ENCODE measurements around the gene SPTSSA.
"Not testable (repeated sequence)": the region's sequence is repeated elsewhere in the genome, so short reads cannot be mapped to it uniquely, and the experiment has no call there.

SPTSSA gene

GRCh38 chr14:34470319-34470718 is 8.3 kb upstream of the SPTSSA start:
- DNase-seq = no peak

- DNase-seq = no peak
These were observed 4.7 kb upstream of the SPTSSA start for GRCh38 chr14:34466691-34467090.

DNA sequence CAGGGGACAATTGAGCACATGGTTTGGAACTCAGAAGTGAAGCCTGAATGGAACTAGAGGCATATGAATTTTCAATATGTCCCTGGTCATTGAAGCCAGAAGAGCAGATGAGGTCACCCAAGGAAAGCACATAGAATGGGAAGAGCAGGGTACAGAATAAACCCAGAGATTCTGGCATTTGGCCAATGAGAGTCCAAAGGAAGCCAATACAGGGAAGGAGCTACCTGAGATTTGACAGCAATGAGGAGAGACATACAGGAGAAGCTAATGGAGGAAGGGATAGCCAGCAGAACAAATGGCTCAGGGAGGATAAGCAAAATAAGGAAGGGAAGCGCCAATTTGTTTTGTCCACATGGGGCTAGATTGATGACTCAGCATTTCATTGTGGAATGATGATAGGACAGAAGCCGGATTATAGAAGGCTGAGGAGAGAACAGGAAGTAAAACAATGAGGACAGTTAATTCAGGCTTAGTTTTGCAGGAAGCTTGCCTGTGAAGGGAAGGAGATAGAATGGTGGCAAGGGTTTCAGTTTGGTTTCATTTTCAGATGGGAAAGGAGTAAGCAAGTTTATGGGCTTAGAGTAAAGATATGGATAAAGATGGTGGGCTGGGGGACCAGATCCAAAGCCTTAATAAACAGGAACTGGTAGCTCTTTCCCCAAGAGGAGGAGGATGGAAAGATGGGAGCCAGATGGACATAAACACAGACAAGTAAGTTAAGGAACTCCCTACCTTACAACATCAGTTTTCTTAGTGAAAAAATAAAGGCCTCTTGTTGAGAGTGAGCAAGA is 3.2 kb upstream of the SPTSSA start:
- peak; percentile 59 for DNase-seq

DNA sequence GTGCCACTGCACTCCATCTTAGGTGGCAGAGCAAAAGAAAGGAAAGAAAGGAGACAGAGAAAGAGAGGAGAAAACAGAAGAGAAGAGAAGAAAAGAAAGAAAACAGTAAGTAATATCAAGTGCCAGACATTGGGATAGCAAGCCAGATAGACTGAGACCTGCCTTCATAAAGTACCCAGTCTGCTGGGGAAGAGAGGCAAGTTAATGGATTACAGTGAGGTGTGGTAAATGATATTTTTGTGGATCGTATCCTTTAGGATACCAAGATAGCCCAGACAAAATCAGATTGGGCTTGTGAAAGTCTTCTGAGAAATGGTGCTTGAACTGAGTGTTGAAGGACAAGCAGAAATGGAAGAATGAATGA is 1.5 kb upstream of the SPTSSA start:
- DNase-seq = no peak

- no peak for DNase-seq
These were observed 507 bp downstream of the SPTSSA start for GRCh38 chr14:34461334-34462131.

DNA sequence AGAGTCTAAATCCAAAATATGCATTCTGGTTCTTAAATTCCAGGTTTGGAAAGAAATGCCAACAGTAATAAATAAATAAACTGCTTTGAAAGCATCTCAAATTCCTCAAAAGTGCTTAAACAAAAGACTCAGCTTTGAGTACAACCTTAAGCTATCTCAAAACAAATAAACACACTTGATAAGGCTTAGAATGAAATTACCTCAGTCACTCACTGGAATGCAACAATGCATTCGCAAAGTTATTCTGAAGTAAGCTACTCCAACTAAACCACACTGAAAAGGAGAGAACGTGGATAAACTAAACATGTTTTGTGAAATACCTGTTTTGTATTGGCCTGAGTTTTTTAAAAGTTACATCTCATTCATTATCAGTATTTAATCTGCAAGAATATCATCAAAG is 1.2 kb downstream of the SPTSSA start:
- DNase-seq = no peak

- DNase-seq = no peak
These were observed 1.7 kb downstream of the SPTSSA start for GRCh38 chr14:34460295-34460694.

DNA sequence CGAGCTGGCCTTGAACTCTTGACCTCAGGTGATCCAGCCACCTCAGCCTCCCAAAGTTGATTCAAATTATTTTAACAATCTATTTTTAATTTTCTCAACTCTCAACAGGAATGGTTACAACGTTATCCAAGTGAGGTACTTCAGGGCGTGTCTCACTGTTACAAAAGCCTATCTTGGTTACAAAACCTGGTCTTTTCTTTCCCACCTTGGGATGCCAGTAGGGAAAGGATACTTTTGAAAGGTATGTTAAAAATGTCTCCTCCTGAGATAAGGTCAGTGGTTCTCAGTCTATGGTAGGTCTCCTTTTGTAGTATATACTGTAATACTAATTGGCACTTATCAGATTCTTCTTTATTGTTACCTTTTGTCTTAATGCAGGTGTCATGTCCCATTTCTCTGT is 4.9 kb downstream of the SPTSSA start:
- no peak for DNase-seq

DNA sequence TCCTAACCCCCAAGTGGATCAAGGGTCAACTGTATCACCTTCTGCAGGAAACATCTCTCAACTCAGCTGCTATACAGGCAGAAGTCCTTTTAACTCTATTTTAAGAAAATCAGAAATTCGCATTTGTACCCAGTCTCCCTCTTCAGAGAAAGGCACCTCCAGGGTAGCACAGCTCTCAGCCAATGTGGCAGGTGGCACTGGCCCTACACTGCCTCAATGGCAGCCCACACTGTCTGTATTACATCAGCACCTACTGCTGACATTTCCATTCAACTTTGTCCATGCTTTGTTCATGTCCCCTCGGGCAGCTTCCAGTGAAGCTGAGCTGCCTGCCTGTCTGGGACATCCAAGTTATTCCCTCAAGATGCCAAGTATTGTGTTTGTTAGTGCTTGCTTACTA is 8.8 kb downstream of the SPTSSA start:
- no peak for DNase-seq

- DNase-seq = no peak
These were observed 9.7 kb downstream of the SPTSSA start for GRCh38 chr14:34452258-34452822.

- peak; percentile 82 for DNase-seq
These were observed 11.1 kb downstream of the SPTSSA start for GRCh38 chr14:34450958-34451357.

DNA sequence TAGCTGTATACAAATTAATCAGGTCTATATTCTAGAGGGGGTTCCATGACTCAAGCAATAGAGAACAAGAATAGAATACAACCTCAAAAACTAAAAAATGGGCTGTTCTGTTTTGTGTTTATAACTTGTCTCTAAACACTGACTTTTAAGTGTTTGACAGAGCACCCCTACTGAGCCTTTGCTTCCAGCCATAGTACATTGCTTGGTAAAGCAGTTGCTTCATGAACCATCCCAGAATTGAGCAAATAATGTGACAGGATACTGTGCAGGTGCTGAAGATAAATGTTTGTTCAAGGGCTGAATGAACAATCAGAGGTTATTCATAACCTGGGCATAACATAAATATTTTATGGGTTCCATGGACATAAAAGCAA is 11.5 kb downstream of the SPTSSA start:
- DNase-seq = peak; percentile 97

- DNase-seq = peak; percentile 79
These were observed 12.1 kb downstream of the SPTSSA start for GRCh38 chr14:34449819-34450541.

GRCh38 chr14:34439090-34439489 is 22.9 kb downstream of the SPTSSA start:
- no peak for DNase-seq

GRCh38 chr14:34438438-34438837 is 23.6 kb downstream of the SPTSSA start:
- no peak for DNase-seq

GRCh38 chr14:34437729-34438080 is 24.3 kb downstream of the SPTSSA start:
- no peak for DNase-seq

DNA sequence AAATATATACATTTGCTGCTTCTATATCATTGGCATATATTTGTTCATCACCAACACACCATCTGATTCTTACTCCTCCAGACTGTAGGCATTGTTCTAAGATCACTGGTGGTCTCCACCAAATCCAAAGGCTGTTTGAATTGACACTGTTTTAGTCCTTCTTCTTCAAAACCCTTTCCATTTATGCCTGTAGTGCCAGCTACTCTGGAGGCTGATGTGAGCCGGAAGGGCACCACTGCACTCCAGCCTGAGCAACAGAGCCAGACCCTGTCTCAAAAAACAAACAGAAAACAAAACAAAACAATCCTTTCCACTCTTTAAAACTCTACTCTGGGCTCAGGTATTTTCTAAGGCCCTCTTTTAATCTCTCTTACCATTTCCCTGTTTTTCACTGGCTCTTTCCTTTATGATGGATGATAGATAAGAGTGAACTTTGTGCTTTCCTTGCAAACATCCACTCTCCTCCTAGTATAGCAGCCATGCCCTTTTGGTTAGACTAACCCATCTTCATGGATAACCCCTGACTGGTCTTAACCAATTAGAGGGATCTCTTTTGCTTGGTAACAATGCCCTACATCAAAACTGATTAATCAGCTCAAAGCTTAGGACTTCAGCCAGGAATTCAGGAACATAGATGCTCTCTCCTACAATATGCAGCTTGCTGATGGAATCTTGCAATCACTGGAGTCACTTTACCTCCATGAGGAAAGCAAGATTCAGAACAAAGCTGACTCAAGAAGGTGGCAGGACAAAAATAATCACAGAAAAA is 24.9 kb downstream of the SPTSSA start:
- no peak for DNase-seq

GRCh38 chr14:34436118-34436905 is 25.7 kb downstream of the SPTSSA start:
- DNase-seq = no peak

DNA sequence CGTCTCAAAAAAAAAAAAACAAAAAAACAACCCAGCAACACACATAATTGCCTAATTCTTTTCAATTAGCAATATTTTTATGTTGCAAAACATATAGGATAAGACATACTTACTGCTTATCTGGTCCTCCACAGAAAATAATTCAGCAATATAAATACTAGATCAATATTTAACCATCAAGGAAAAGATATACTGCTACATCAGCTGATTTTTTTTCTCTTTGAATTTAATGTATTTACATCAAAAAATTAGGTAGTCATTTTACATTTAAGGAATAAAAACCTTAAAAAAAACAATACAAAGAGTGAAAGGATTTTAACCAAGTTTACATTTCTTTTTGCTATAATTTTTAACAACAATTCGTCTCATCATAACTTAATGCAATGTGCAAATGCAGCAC is 28.1 kb downstream of the SPTSSA start:
- DNase-seq = no peak

GRCh38 chr14:34428102-34428466 is 34.0 kb downstream of the SPTSSA start:
- not testable (repeated sequence) for DNase-seq

DNA sequence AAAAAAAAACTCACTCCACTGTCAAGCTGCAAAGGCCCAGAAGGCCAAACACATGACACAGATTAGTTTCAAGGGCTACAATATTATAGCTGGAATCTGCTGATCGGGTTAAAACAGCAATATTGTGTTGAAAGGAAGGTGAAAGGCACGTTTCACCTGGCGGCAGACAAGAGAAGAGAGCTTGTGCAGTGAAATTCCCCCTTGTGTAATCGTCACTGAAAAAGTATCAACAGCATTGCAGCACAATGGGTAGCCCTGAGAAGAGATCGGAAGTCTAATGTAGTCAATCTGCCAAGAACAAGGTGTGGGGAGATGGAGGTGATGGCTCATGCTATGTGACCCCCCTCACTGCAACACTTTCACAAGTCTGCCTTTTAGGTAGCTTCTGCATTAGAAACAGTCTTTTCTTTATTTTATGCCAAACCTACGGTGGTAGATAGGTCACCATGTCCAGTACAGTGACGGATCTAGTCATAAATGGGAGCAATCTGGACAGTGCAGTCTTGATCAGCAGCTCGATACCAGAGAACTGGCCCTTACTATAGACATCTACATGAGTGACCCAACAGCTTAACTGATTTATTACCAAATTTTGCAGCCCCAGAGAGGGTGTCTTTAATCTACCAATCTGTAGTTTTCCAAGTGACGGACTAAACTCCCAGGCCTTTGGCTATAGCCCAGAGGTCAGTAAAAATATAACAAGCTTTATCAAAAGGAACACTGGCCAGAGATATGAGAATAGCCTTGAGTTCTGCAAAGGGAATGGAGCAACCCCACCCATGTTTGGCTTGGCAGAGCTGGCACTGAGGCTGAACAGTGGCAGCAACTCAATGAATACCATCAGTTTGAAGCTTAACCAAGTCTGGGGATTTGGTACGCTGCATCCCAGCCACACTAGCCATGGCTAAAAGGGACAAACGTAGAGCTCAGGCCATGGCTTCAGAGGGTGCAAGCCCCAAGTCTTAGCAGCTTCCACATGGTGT is 35.4 kb downstream of the SPTSSA start:
- no peak for DNase-seq

Measured in DMS153 (cell line).